Measurements from ENCODE around the gene BAZ2B.

The BAZ2B gene

DNA sequence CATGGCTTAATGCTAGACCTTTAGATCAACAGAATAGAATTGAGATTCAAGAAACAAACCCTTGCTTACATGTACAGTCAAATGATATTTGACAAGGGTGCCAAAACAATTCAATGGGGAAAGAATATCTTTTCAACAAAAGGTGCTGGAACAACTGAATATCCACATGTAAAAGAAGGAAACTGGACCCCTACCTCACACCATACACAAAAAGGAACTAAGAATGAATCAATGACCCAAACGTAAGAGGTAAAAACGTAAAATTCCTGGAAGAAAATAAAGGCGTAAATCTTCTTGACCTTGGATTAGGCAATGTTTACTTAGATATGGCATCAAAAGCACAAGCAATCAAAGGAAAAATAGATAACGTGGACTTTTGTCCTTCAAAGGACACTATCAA is 43.1 kb downstream of the BAZ2B start:
- TF ChIP-seq, protein P1, sequence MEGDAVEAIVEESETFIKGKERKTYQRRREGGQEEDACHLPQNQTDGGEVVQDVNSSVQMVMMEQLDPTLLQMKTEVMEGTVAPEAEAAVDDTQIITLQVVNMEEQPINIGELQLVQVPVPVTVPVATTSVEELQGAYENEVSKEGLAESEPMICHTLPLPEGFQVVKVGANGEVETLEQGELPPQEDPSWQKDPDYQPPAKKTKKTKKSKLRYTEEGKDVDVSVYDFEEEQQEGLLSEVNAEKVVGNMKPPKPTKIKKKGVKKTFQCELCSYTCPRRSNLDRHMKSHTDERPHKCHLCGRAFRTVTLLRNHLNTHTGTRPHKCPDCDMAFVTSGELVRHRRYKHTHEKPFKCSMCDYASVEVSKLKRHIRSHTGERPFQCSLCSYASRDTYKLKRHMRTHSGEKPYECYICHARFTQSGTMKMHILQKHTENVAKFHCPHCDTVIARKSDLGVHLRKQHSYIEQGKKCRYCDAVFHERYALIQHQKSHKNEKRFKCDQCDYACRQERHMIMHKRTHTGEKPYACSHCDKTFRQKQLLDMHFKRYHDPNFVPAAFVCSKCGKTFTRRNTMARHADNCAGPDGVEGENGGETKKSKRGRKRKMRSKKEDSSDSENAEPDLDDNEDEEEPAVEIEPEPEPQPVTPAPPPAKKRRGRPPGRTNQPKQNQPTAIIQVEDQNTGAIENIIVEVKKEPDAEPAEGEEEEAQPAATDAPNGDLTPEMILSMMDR (conservative IDR thresholded peaks at IDR 0.05; ENCODE audit: low read depth) = no peak
- CTCF ChIA-PET = no interaction called here
- no peak overlapping the region for H3K27ac ChIP-seq
- no peak for DNase-seq (ENCODE audit: low spot score)
- POLR2A ChIA-PET (ENCODE audit: low non-redundant PET) = no interaction called here

DNA sequence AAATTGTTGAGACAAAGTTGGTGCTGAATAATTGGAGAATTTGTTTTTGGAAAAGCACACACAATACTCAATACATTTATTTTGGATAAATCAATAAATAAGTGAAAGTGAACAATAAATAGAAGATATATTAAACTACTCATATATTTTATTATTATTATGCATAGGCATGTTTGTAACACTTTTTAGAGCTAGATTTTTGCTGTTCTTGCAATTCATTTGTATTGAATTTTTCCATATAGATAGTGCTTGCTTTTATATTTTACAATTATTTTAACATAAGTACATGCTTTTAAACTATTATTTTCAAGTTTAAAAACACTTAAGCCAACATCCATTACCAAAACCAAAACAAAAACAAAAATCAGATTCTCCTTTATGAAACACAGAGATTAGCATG is 43.9 kb downstream of the BAZ2B start:
- no peak for DNase-seq (ENCODE audit: low spot score)
- POLR2A ChIA-PET (ENCODE audit: low non-redundant PET) = no interaction called here
- CTCF ChIA-PET = interaction anchor here (0.7 kb wide), 1 partner anchor 100 kb away, joined by 3 read pairs; no protein-coding TSS in a partner anchor
- TF ChIP-seq, protein P1 (conservative IDR thresholded peaks at IDR 0.05; ENCODE audit: low read depth) = no peak
- H3K27ac ChIP-seq = no peak overlapping the region

DNA sequence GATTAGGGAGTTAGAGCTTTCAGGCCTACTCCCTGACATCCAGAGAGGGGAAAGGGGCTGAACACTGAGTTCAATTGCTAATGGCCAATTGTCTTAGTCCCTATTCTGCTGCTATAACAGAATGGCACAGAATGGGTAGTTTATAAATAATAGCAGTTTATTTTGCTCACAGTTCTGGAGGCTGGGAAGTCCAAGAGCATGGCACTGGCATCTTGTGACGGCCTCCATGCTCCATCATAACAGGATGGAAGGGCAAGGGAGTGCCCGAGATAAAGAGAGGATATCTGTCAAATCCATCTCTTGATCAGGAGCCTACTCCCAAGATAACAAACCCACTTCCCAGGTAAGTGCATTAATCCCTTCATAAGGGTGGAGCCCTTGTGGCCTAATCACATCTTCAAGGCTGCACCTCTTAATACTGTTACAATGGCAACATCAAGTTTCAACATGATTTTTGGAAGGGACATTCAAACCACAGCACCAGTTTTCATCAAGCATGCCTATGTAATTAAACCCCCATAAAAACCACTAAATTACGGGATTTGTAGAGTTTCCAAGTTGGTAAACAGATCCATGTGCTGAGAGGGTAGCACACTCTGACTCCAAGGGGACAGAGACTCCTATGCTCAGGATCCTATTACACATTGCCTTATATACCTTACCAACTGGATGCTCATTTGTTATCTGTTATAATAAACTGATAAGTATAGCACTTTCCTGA is 44.6 kb downstream of the BAZ2B start:
- DNase-seq (ENCODE audit: low spot score) = no peak
- ChIA-PET CTCF (no interaction called here), POLR2A (ENCODE audit: low non-redundant PET) (no interaction called here)
- TF ChIP-seq, protein P1 (conservative IDR thresholded peaks at IDR 0.05; ENCODE audit: low read depth) = no peak
- H3K27ac ChIP-seq = no peak overlapping the region

DNA sequence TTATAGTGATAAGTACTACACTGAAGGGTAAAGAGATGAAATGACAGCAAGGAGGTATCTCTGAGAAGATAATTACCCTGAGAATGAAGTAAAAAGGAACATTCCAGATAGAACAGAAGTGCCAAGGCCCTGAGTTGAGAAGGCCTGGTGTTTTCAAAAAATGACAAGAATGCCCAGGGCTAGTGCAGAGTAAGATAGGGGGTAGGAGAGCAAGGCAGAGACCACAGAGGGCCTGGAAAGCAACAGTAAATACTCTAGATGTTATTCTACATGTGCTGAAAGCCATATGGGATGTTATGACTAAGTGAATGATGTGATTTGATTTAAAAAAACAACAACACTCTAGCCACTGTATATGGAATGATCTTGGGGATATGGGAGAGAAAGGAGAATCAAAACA is 52.3 kb downstream of the BAZ2B start:
- H3K27ac ChIP-seq = no peak overlapping the region
- TF ChIP-seq, protein P1 (conservative IDR thresholded peaks at IDR 0.05; ENCODE audit: low read depth) = no peak
- CTCF ChIA-PET = no interaction called here
- DNase-seq (ENCODE audit: low spot score) = no peak
- POLR2A ChIA-PET (ENCODE audit: low non-redundant PET) = no interaction called here

DNA sequence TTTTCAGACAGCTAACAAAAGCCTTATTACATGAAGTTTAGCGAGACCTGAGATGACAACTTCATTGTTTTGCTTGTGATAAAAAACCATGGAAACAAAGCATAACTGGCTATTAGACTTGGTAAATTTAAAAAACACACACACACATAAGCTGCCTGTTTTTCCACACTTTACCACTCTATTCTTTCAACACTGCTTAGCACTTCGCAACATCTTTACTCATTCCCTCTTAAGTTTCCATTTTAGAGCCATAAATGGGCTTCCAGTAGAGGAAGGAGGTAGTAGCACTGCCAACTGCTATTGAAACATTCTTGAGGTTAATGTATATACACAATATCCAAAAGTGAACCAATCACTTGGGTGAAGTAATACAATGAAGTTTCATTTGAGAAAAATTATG is 54.1 kb downstream of the BAZ2B start:
- TF ChIP-seq, protein P1 (conservative IDR thresholded peaks at IDR 0.05; ENCODE audit: low read depth) = no peak
- no peak overlapping the region for H3K27ac ChIP-seq
- CTCF ChIA-PET = no interaction called here
- DNase-seq (ENCODE audit: low spot score) = no peak
- POLR2A ChIA-PET (ENCODE audit: low non-redundant PET) = no interaction called here

DNA sequence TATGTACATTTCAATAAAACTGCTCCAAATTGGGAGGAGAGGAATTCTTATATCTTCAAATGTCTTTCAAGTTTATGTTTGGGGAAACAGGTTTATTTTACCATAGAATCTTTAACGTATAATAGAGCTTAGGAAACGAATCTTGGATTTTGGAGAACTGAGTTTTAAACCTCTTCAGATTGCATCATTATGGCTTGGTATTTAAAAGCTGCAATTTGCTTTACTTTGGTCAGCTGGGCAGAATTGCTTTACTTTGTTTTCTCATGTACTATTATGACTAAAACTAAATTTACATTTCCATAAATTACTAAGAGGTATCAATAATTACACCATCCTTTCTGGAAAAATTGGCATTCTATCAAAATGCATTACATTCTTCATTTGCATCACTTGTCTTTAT is 54.6 kb downstream of the BAZ2B start:
- ChIA-PET POLR2A (ENCODE audit: low non-redundant PET) (no interaction called here), CTCF (no interaction called here)
- DNase-seq (ENCODE audit: low spot score) = no peak
- TF ChIP-seq, protein P1 (conservative IDR thresholded peaks at IDR 0.05; ENCODE audit: low read depth) = no peak
- H3K27ac ChIP-seq = no peak overlapping the region
